Brain pericyte (primary cell): Measurements from ENCODE around the gene GMPR2.
"Not testable (repeated sequence)": the region's sequence is repeated elsewhere in the genome, so short reads cannot be mapped to it uniquely, and the experiment has no call there.

Source experiments
- DNase-seq: peaks from one replicate; pipeline ENCODE4 v3.0.0-alpha.2; 2012; ENCODE audit warnings: low read depth, low spot score

The GMPR2 gene

DNA sequence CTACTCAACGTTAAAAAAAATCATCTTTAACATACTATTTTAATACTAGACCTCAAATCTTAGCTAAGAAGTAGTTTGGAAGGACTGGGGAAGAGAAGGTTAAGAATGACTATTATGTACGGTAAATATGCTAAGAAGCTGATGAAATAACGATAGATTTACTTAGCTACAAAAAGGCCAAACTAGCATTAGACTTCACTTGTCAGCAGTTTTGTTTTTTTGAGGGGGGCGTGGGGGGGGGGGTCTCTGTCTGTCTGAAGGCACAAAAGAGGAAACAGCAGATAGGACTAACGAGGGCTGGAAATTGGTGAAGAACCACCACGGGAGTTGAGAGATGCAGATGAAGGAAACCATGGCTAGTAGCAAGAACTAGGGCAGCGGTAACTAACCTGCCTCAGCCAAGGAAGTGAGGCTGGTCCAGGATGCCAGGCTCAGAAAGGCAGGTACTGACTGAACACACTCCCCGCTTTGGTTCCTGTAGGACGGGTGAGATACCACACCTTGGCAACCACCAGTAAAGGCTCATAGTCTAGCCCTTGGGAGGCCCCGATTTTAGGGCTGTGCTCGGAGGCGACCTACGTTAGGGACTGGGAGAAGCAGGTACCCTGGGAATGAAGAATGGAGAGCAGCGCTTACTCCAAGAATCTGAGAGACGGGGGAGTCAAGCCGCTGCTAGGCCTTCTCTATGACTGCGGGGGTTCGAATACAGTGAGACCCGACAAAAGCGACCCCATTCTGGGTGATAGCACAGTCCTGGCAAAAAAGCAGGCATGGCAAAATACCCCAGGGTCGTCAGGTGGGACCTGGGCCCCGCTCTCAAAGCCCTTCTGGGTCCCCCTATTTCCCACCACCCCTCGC is 1.2 kb upstream of the GMPR2 start:
- DNase-seq = no peak

DNA sequence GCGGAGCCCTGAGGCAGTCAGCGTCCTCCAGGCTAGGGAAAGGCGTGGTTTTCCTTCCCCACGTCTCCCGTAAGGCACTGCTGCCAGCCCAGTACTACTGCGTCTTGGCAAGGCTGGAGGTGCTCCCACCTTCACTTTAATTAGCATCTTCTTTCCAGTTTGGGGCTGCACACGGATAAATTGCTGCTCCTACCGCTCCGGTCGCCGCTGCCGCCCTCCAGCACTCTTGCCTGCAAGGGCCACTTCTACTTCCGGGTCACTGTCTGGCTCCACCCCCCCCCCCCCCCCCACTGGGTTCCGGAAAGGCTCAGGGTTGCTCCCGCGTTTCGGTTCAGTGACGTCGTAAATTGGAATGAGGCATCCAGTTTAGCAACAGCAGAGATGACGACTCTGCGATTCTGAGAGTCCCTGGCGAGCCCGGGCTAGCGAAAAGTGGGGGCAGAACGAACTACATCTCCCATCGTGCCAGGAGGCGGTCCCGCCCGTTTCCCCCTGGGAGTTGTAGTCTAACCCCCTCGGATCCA is 546 bp upstream of the GMPR2 start, which contains the start of gene NEDD8:
Gene NEDD8, minus strand, starts transcription at position 247 of the 524 bp plus-strand sequence. Its CDS starts 100 bp downstream, at position 147.
- peak; percentile 79 for DNase-seq

GRCh38 chr14:24233538-24233866 is 773 bp downstream of the GMPR2 start:
- no peak for DNase-seq

DNA sequence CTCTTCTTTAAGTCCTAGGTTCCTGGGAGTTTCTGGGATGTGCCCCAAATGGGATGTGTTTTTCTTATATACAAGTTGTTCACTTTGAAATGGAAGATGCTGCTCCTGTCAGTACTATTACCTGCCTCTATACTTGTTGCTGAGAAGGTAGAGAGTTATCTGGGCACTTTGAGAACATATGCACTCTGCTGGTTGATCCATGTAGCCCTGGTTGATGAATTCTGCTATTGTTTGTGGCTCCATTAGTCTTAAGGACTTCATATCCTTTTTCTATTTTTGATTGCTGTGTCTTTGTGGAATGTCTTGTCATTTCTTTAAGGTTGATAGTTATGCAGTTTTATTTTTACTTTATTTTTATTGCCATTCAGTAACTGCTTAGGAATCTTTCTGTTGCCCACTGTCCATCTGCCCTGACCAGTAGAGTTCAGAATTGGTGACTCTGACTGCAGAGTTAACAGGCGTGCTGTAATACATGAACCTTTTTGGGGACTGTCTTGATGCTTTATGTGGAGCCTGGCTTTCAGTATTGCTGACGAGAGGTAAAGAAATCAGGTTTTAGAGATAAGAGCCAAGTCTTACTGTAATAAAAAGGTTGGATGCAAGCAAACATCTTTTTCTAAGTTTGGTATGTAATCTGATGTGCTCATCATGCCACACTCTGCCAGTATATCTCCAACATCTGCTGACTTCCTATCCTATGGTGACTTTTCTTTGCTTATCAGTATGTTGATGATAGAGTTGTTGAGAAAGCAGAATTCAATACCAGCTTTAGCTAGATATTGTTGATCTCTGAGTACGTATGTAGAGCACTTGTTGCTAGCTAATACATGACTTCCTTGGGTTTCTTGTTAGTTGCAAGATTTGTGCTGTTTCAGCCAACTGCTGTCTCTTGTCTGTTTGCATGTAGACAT is 1.6 kb downstream of the GMPR2 start:
- no peak for DNase-seq

DNA sequence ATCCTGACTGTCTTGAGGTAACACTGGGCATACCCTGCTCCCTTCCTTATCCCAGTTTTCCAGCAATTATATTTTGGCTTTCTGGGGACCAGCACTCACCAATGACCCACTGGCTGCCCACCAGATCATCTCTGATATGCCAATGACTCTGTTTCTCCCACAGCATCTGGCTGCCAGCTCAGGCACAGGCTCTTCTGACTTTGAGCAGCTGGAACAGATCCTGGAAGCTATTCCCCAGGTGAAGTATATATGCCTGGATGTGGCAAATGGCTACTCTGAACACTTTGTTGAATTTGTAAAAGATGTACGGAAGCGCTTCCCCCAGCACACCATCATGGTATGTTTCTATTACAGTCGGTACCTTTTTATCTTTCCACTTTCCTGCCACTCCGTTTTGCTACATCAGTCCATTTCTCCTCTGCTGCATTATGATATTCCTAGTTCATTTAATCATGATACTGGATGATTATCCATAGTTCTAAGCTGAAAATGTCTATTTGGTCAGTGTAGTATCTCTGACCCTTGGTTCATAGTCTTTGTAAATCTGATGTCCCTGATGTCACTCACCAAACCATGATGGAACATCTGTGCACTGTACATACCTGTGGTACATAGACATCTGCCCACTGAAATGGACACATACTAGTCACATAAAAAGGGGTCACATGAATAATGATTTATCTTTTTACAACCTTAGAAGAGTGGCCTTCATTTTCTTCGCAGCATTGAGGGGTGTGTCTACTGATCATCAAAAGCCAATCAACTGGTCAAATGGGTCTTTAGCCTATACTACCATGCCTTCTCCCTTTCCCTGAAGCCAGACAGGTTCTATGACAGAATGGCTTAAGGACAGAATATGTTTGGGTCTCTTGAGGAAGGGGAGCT is 3.3 kb downstream of the GMPR2 start:
- DNase-seq = no peak

GRCh38 chr14:24236689-24237462 is 4.1 kb downstream of the GMPR2 start:
- DNase-seq = no peak

GRCh38 chr14:24237463-24237955 is 4.8 kb downstream of the GMPR2 start:
- DNase-seq = no peak

- DNase-seq = no peak
Observed at GRCh38 chr14:24238123-24238522, 5.4 kb downstream of the GMPR2 start.

- DNase-seq = no peak
Observed at GRCh38 chr14:24238527-24239037, 5.9 kb downstream of the GMPR2 start.

GRCh38 chr14:24240110-24240918 is 7.6 kb downstream of the GMPR2 start:
- DNase-seq = no peak

- DNase-seq = no peak
Observed at GRCh38 chr14:24241829-24242443, 9.2 kb downstream of the GMPR2 start.

- no peak for DNase-seq
Observed at GRCh38 chr14:24243336-24243836, 10.7 kb downstream of the GMPR2 start.

GRCh38 chr14:24245350-24245749 is 12.6 kb downstream of the GMPR2 start:
- not testable (repeated sequence) for DNase-seq

- no peak for DNase-seq
Observed at GRCh38 chr14:24246765-24247212, 14.1 kb downstream of the GMPR2 start.

DNA sequence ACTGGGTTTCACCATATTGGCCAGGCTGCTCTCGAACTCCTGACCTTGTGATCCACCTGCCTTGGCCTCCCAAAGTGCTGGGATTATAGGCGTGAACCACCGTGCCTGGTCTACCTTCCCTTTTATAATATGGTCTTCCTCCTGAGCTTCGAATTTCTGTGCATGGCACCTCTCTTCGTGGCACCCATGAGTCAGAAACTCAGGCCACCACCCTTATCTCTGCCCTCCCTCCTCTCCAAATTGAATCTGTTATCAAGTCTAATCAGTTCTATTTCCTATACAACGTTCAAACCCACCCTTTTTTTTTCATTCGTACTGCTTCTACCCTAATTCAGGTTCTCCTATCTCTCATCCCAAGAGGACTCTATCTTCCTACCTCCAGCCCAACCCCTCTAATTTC is 14.7 kb downstream of the GMPR2 start:
- DNase-seq = no peak

- no peak for DNase-seq
Observed at GRCh38 chr14:24249230-24250021, 16.7 kb downstream of the GMPR2 start.

- no peak for DNase-seq
Observed at GRCh38 chr14:24250354-24250753, 17.6 kb downstream of the GMPR2 start.

GRCh38 chr14:24251880-24252288 is 19.2 kb downstream of the GMPR2 start:
- DNase-seq = no peak
